Mammary epithelial cell (primary cell): ENCODE data around the gene PRDX5.

Source experiments
- CTCF ChIP-seq, 2 donors: IDR thresholded peaks in 1 of 2; conservative IDR thresholded peaks in 1 of 2; 2 replicates each; pipeline ENCODE4 v1.5.1; 2011 to 2012; ENCODE audit warnings: inconsistent platforms in 2 of 2, low read length in 2 of 2, mild to moderate bottlenecking in 2 of 2, control low read depth in 1 of 2, low read depth in 1 of 2; ENCODE audit not compliant: insufficient read depth in 1 of 2; ENCODE audit errors: extremely low read depth in 1 of 2
- EZH2 ChIP-seq: IDR thresholded peaks from 2 replicates; pipeline ENCODE4 v1.6.1; 2012; ENCODE audit warnings: low read length, inconsistent platforms, borderline replicate concordance

- TF ChIP-seq EZH2 = no peak
- no peak for TF ChIP-seq CTCF (conservative IDR thresholded peaks at IDR 0.05 in 1 of 2, IDR thresholded peaks at IDR 0.05 in 1 of 2; ENCODE audit: extremely low read depth in 1 of 2, insufficient read depth in 1 of 2, low read depth in 1 of 2, low read length in 2 of 2)
These were observed 5.0 kb upstream of the PRDX5 start for GRCh38 chr11:64312947-64313346.
